Lung microvascular endothelial cell (primary cell): ENCODE results near the gene DTL. TPM values are rescaled to one million over a fixed set of nuclear protein-coding genes. Genes with fewer than 3 reads are reported as not detected.
A peak's percentile ranks its signal among the peaks of the same experiment; 100 is the strongest.

Experiments used
- DNase-seq, 2 donors: peaks; one replicate each; pipeline versions ENCODE4 v3.0.0 to v3.0.0-alpha.2; 2010; ENCODE audit warnings: low read depth in 2 of 2
- total RNA-seq: library from RNA; depleted of rRNA; stranded (reverse); fragments of >200 nt; gene quantifications from 2 replicates; pipeline ENCODE4 v1.2.1, GENCODE V29; 2014

Gene DTL
- total RNA-seq, 1 donor from 2014 or later: 4.0 TPM

DNA sequence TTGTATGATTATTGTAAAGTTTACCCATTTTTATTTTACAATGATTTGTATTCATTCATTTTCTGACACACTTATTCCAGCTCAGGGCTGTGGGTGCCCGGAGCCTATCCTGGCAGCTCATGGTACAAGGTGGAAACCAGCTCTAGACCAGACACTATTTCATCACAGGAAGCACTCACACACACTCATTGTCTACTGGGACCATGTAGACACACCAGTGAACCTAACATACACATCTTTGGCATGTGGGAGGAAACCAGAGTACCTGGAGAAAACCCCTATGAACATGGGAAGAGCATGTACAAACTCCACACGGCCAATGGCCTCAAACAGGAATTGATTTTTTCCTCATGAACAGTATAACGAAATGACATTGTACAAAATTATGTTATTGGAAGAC is 2.4 kb downstream of the DTL start:
- peak in 1 of 2 donors; percentile 12 for DNase-seq

GRCh38 chr1:212039622-212040021 is 4.1 kb downstream of the DTL start:
- DNase-seq: no peak

DNA sequence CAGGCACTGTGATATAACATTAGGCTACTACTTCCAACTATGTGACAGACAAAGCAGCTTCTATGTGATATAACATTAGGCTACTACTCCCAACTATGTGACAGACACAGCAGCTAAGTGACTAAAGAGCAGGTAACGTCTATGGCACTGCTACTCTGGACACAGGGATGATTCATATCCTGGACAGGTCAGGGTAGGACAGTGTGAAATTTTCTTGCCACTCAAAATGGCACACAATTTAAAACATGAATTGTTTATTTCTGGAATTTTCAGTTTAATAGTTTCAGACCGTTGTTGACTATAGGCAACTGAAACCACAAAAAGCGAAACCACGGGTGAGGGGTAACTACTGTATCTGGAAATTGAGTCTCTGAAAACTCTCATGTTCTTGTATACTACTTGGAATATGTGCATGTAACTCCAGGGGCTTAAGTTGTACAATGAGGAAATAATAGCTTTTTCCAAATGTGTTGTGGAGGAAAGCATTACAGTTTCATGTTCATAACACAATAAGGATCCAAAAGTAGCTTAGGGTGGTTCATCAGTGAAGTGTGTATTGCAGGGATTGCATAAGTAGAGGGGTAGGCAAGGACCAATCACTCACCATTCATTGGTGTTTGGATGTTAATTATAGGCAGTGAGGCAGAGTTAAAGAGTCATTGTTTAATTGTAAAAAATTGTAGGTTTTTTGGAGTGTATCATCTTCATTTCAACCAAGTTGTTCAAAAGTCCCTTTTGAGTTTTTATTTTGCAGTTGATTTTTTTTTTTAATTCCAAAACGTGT is 5.3 kb downstream of the DTL start:
- DNase-seq: peak; percentile 44 to 65

GRCh38 chr1:212042436-212042835 is 6.9 kb downstream of the DTL start:
- no peak for DNase-seq

- DNase-seq: no peak
Observed at GRCh38 chr1:212044851-212045250, 9.3 kb downstream of the DTL start.

- no peak for DNase-seq
Observed at GRCh38 chr1:212045981-212046380, 10.4 kb downstream of the DTL start.

DNA sequence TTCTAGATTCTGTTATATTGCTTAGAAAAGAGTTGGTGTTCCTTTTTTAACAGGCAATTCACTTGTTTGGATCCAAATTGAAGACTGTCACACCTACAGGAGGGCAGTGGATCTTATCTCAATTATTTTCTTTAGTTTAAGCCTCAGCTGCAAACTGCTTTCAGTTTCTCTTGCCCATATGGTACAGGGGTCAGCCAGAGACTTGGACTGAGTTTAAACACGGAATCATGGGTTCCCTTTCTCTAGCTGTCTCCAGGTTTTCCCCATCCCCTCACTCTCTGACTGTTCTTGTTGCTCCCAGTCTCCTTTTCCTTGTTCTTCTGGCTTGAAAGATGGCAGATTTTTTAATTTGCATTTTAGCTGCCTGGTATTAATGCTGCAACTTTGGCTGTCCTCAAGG is 18.4 kb downstream of the DTL start:
- no peak for DNase-seq

GRCh38 chr1:212055333-212055732 is 19.8 kb downstream of the DTL start:
- DNase-seq: no peak

DNA sequence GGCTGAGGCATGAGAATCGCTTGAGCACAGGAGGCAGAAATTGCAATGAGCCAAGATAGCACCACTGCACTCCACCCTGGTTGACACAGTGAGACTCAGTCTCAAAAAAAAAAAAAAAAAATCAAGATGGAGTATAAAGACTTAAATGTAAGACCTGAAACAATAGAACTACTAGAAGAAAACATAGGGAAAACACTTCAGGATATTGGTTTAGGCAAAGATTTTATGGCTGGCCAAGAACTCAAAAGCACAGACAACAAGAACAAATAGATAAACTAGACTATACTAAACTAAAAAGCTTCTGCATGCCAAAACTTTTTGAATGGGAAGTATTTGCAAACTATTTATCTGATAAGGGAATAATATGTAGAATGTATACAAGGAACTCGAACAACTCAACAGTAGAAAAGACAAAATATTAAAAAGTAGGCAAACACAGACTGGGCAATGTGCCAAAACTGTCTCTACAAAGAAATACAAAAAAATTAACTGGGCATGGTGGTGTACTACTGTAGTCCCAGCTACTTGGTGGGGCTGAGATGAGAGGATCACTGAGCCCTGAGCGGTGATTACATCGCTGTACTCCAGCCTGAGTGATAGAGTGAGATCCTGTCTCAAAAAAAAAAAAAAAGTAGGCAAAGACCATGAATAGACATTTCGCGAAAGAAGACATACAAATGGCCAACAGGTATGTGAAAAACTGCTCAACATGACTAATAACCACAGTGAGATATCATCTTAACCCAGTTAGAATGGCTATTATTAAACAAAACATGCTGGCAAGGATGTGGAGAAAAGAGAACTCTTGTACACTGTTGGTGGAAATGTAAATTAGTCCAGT is 25.3 kb downstream of the DTL start:
- peak; percentile 19 to 33 for DNase-seq

- peak; percentile 60 to 66 for DNase-seq
Observed at GRCh38 chr1:212062832-212063438, 27.4 kb downstream of the DTL start.

- DNase-seq: peak; percentile 90 to 94
Observed at GRCh38 chr1:212067787-212068186, 32.2 kb downstream of the DTL start.

DNA sequence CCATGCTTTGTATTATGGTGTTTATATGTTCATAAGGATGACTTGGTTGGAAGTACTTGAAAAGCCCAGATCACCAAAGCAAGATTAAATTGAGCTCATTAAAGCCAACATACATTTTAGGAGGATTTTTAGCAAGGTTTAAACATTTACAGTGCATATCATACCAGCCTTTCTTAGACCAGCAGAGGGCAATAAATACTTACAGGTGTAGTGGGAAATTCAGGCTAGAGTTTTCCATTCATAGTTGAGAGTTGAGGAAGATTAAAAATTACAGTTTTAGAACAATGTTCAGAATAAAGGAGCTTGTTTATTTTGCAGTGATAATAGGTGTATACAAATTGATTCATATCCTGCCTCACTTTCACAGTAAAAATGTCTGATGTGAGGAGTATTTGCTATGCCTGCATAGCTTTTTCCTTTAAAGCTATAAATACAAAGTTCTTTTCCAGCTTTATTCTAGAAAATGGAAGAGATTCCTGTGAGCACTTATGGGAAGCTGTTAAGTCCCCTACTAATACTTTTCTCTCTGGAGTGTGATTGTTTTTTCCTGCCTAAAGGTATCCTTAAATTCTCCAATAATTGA is 35.3 kb downstream of the DTL start:
- DNase-seq: peak; percentile 75 to 86

GRCh38 chr1:212072047-212072446 is 36.5 kb downstream of the DTL start:
- DNase-seq: no peak

DNA sequence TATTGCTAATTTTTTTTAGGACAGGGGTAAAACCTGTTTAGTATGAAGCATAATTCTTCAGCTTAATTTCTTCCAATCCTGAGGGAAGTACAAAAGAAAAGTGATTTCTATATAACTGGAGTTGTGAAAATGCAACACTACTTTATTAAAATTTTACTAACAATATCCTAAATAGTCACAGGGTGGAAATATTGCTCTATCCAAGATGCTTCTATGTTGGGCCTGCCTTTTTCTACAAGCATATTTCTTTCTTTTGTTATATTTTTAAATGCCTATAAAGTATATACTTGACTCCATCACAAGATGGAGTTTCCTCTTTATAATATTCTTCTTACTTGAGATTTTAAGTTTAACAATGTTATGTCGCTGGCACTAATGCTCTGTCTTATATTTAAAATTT is 37.9 kb downstream of the DTL start:
- DNase-seq: no peak

DNA sequence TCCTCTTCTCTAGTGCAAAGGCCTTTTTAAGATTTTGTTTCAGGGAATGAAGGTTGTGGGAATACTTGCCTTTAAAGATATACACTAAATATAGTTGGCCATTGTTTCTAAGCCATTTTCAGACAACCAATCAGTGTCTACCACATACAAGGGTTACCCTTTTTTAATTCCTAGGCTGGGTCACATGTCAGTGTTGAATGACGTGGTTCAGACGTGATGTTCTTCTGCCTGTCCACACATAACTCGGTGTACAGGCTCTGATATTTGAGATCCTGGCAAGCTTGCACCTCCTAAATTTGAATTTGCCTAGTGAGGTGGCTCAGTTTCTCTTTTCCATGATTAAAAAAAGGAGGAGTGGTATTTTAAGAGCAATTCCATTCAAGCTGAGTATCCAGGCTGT is 38.8 kb downstream of the DTL start:
- no peak for DNase-seq

DNA sequence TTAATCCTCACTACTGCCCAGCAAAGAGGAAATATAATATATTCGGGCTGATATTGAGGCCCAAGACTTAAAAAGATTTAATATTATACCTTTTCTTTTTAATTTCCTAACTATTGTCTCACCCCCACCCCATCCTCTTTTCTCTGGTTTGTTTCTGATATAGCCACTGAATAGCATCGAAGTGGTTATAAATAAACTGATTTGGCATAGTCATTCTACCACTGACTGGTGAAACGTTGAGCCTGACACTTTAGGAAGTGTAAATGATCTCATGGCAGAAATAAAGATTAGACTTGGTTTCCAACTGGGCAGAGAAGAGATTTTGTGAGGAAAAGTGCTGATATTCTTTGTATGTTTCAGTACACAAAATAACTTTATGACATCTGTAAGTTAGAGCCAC is 39.3 kb downstream of the DTL start:
- no peak for DNase-seq

GRCh38 chr1:212077028-212077427 is 41.5 kb downstream of the DTL start:
- peak in 1 of 2 donors; percentile 48 for DNase-seq

GRCh38 chr1:212078826-212079225 is 43.3 kb downstream of the DTL start:
- DNase-seq: no peak

GRCh38 chr1:212082765-212083406 is 47.3 kb downstream of the DTL start:
- no peak for DNase-seq

- peak in 1 of 2 donors; percentile 21 for DNase-seq
Observed at GRCh38 chr1:212089560-212090163, 54.1 kb downstream of the DTL start.
